ENCODE data around the gene CYSTM1. TPM values are rescaled to one million over a fixed set of nuclear protein-coding genes. Genes with fewer than 3 reads are reported as not detected.

The CYSTM1 gene
- total RNA-seq, 2 donors from 2014 or later, result 64.9 to 89.5 TPM

Other genes starting within 250 kb of the CYSTM1 start
- gene NRG2, start 131.9 kb upstream of the CYSTM1 start, total RNA-seq, result 1 to 10 TPM; 2.3 to 6.9 TPM
- gene PURA, start 61.1 kb upstream of the CYSTM1 start, total RNA-seq, result 10 to 100 TPM; 41.6 to 44.3 TPM
- 10 to 100 TPM; 24.2 to 25.9 TPM for gene IGIP, start 49.3 kb upstream of the CYSTM1 start, total RNA-seq
- 10 to 100 TPM; 62.5 to 72.2 TPM for gene PFDN1, start 127.9 kb downstream of the CYSTM1 start, total RNA-seq
- 10 to 100 TPM; 22.6 to 36.0 TPM for gene HBEGF, start 171.4 kb downstream of the CYSTM1 start, total RNA-seq
- gene SLC4A9, start 185.0 kb downstream of the CYSTM1 start, total RNA-seq, result not detected
- gene ANKHD1, start 226.6 kb downstream of the CYSTM1 start, total RNA-seq, result 100 to 1,000 TPM; 106 to 173 TPM